ENCODE measurements around the gene ZFP14.

Gene ZFP14

DNA sequence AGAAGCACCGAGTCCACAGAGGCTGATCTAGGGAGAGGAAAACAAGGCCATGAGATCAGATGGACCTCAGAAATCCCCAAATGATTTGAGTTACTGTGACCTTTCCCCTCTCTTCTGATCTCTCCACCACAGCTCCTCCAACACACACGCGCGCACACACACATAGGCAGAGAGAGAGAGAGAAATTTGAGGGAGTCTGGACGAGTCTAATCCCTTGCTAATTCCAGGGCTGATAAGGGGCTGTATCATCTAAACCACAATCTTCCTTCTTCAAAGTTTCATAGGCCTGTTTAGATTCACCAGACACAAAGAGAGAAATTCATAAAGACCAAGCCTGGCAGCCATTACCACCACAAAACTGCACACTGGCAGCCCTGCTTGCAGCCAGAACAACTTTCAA lies 30.8 kb upstream of the ZFP14 start:
- TF ChIP-seq, protein P1, sequence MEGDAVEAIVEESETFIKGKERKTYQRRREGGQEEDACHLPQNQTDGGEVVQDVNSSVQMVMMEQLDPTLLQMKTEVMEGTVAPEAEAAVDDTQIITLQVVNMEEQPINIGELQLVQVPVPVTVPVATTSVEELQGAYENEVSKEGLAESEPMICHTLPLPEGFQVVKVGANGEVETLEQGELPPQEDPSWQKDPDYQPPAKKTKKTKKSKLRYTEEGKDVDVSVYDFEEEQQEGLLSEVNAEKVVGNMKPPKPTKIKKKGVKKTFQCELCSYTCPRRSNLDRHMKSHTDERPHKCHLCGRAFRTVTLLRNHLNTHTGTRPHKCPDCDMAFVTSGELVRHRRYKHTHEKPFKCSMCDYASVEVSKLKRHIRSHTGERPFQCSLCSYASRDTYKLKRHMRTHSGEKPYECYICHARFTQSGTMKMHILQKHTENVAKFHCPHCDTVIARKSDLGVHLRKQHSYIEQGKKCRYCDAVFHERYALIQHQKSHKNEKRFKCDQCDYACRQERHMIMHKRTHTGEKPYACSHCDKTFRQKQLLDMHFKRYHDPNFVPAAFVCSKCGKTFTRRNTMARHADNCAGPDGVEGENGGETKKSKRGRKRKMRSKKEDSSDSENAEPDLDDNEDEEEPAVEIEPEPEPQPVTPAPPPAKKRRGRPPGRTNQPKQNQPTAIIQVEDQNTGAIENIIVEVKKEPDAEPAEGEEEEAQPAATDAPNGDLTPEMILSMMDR (IDR thresholded peaks at IDR 0.05; ENCODE audit: extremely low read depth, missing control alignments) = no peak
- DNase-seq (ENCODE audit: low spot score) = no peak

DNA sequence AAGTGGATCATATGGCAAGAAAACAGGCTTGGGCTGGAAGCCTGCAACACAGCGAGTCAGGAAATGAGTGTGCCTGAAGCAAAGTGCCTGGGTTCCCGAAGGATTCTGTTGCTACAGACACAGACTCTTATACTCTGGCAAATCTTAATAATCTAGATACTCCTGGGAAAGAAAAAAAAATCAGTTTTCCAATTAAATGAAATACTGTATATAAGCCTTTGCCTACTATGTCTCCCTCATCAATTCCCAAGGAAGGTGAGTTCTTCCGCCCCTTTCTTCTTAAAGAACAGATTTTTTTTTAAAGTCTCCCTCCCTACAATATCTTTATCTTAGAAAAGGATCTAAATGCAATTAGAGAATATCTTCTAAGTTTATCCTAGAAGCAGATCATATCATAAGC lies 29.1 kb upstream of the ZFP14 start:
- TF ChIP-seq, protein P1 (IDR thresholded peaks at IDR 0.05; ENCODE audit: extremely low read depth, missing control alignments) = no peak
- no peak for DNase-seq (ENCODE audit: low spot score)

DNA sequence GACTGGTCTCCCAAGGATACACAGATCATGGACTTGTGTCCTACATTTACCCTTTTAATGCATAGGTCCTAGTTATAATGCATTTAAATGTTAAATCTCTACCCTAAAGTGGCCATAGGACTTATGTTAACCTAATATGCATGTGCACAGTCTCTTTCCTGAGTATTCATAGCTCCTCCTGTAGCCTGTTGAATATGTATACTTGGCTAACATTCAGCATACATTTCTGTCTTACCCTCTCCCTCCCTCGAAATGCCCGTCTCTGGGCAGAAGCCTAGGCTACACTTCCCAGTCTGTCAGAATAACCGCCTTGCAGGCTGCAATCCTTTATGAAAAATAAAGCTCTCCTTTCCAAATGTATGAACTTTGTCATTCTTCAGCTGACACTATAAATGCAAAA lies 25.5 kb upstream of the ZFP14 start:
- no peak for DNase-seq (ENCODE audit: low spot score)
- TF ChIP-seq, protein P1 (IDR thresholded peaks at IDR 0.05; ENCODE audit: extremely low read depth, missing control alignments) = no peak

DNA sequence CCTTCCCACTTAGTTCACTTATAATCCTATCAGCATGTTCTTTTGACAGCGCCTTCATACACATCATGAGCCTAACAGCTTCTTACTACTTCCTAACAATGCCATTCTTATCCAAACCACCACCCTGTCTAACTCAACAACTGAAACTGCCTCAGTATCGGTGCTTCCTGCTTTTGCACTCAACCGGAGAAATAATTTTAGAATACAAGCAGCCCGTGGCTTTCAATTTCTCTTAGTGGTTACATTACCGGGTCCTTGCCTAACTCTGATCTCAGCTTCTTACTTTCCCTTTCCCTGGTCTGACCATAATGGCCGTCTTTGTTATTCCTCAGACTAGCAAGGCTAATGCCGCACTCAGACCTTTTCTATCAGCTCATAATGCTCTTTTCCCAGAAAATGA lies 22.5 kb upstream of the ZFP14 start:
- no peak for DNase-seq (ENCODE audit: low spot score)
- TF ChIP-seq, protein P1 (IDR thresholded peaks at IDR 0.05; ENCODE audit: extremely low read depth, missing control alignments) = no peak

DNA sequence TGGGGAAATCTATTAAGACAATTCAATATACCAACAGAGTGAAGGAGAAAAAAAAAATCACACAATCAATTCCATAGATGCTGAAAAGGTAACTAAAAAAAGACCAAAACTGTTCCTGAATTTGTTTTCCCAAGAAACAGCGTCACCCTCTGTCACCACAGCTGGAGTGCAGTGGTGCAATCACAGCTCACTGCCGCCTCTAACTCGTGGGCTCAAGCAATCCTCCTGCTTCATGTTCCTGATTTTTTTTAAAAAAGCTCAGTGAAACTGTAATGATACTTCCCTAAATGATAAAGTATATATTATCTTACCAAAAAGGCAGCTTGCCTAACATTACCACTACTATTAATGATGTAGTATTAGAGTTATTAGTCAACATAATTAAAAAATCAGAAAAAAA lies 19.6 kb upstream of the ZFP14 start:
- DNase-seq (ENCODE audit: low spot score) = no peak
- TF ChIP-seq, protein P1 (IDR thresholded peaks at IDR 0.05; ENCODE audit: extremely low read depth, missing control alignments) = no peak

DNA sequence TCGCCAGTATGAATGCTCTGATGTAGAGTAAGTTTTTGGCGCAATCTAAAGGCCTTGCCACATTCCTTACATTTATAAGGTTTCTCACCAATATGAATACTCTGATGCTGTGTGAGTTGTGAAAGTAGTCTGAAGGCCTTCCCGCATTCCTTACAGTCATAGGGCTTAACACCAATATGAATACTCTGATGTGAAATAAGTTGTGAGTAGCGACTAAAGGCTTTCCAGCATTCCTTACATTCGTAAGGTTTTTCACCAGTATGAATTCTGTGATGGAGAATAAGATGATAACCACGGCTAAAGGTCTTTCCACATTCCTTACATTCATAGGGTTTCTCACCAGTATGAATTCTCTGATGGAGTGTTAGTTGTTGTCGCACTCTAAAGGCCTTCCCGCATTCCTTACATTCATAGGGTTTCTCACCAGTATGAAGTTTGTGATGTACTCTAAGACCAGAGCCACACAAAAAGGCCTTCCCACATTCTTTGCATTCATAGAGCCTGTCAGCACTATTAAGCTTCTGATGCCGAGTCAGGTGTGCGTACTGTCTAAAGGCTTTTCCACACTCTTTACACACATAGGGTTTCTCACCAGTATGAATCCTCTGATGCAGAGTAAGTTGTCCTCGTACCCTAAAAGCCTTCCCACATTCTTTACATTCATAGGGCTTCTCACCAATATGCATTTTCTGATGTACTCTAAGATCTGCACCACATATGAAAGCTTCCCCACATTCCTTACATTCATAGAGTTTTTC lies 14.1 kb upstream of the ZFP14 start:
- DNase-seq (ENCODE audit: low spot score) = no peak
- TF ChIP-seq, protein P1 (IDR thresholded peaks at IDR 0.05; ENCODE audit: extremely low read depth, missing control alignments) = no peak

DNA sequence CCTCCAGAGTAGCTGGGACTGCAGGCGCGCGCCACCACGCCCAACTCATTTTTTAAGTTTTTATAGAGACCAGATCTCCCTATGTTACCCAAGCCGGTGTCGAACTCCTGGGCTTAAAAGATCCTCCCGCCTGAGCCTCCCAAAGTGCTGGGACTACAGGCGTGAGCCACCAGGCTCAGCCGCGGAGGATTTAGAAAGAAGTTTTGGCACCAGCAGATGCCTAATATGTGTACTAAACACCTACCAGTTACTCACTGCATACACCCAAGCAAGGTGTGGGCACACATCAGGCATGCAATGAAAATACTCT lies 464 bp upstream of the ZFP14 start:
- no peak for DNase-seq (ENCODE audit: low spot score)
- TF ChIP-seq, protein P1 (IDR thresholded peaks at IDR 0.05; ENCODE audit: extremely low read depth, missing control alignments) = no peak

Measured in GM20000 (cell line).